AG09309 (cell line): ENCODE measurements around the gene UBA6.

Experiments
- DNase-seq: peaks from one replicate; pipeline ENCODE4 v3.0.0-alpha.2; 2010; ENCODE audit warnings: low read depth
- H3K4me3 ChIP-seq: 2 replicates; pipeline ENCODE4 v1.5.1; 2011; ENCODE audit warnings: mild to moderate bottlenecking, low read depth, low read length, moderate library complexity; ENCODE audit not compliant: control insufficient read depth
- TF ChIP-seq, protein P1 (sequence below): IDR thresholded peaks from 2 replicates; pipeline ENCODE4 v1.5.1; 2011; ENCODE audit warnings: mild to moderate bottlenecking, low read depth, low read length, inconsistent platforms; ENCODE audit not compliant: insufficient read depth, control insufficient read depth; ENCODE audit errors: missing control alignments

The UBA6 gene

GRCh38 chr4:67635331-67635730, 65.6 kb downstream of the UBA6 start:
- no peak overlapping the region for H3K4me3 ChIP-seq
- no peak for DNase-seq
- TF ChIP-seq, protein P1, sequence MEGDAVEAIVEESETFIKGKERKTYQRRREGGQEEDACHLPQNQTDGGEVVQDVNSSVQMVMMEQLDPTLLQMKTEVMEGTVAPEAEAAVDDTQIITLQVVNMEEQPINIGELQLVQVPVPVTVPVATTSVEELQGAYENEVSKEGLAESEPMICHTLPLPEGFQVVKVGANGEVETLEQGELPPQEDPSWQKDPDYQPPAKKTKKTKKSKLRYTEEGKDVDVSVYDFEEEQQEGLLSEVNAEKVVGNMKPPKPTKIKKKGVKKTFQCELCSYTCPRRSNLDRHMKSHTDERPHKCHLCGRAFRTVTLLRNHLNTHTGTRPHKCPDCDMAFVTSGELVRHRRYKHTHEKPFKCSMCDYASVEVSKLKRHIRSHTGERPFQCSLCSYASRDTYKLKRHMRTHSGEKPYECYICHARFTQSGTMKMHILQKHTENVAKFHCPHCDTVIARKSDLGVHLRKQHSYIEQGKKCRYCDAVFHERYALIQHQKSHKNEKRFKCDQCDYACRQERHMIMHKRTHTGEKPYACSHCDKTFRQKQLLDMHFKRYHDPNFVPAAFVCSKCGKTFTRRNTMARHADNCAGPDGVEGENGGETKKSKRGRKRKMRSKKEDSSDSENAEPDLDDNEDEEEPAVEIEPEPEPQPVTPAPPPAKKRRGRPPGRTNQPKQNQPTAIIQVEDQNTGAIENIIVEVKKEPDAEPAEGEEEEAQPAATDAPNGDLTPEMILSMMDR: no peak

- no peak for DNase-seq
- H3K4me3 ChIP-seq: no peak overlapping the region
- TF ChIP-seq, protein P1: no peak
Measured at GRCh38 chr4:67634741-67635140, 66.2 kb downstream of the UBA6 start.

- TF ChIP-seq, protein P1: no peak
- no peak for DNase-seq
- no peak overlapping the region for H3K4me3 ChIP-seq
Measured at GRCh38 chr4:67632492-67632891, 68.5 kb downstream of the UBA6 start.

- TF ChIP-seq, protein P1: no peak
- DNase-seq: no peak
Measured at GRCh38 chr4:67624939-67625338, 76.0 kb downstream of the UBA6 start.

GRCh38 chr4:67616478-67616877, 84.5 kb downstream of the UBA6 start:
- no peak overlapping the region for H3K4me3 ChIP-seq
- no peak for DNase-seq
- TF ChIP-seq, protein P1: no peak

More at GRCh38 chr4:67624939-67625338, 76.0 kb downstream of the UBA6 start:
- H3K4me3 ChIP-seq: no peak overlapping the region

GRCh38 chr4:67615119-67615518, 85.8 kb downstream of the UBA6 start:
- no peak overlapping the region for H3K4me3 ChIP-seq
- no peak for DNase-seq
- TF ChIP-seq, protein P1: no peak

- DNase-seq: no peak
- no peak overlapping the region for H3K4me3 ChIP-seq
- TF ChIP-seq, protein P1: no peak
Measured at GRCh38 chr4:67614186-67614585, 86.8 kb downstream of the UBA6 start.
